RCC 7860 (cell line): Measurements from ENCODE around the gene KCNMA1.
A peak's percentile ranks its signal among the peaks of the same experiment; 100 is the strongest.

Experiments
- DNase-seq: peaks from one replicate; pipeline ENCODE4 v3.0.0-alpha.2; 2015; ENCODE audit warnings: low spot score
- FAIRE-seq: peaks from 2 replicates; lab custom pipeline; 2012; peaks lifted over from hg19 to GRCh38; lab: Jason Lieb, UNC

KCNMA1 gene

DNA sequence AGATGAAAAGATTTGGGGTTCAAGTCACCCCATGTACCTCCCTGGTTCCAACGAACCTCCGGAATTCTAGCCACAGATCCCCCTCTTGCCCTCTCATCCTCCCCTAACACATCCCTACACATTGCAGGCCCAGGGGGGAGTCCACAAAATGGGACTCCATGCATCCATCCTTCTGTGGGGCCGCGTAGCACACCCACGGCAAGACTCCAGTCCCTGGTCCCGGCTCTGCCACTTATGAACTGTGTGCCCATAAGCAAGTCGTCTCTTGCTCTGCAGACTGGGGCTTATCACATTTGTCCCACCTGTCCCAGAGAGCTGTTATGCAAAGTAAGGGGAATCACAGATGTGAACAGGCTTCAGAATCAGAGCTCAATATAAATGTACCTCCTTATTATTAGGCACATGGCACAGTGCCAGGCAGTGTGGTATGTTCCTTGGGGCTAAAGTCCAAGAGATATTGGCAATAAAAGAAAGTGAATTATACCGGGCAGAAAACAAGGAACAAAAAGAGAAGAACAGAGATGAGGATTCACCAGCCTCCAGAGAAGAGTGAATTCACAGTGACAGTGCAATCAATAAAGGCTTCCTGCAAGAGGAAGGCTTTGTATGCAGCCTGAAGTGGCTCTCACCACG is 73.9 kb downstream of the KCNMA1 start:
- DNase-seq = no peak
- FAIRE-seq = no peak

DNA sequence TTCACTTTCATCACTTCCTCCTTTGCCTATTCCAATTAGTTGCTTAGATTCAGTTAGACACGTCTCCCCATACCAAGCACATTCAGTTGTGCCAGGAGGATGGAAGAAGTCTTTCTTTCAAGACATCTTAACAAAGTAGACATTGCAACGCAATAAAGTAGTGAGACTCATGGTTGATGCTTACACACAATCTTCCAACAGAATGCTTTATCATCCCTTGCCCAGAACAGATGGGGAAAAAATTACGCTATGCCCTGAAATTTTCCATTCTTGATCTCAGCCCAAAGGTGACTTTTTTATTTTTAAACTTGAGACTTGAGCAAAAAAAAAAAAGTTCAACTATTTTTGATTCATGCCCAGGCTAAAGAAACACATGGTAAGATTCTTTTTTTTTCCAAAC is 74.9 kb downstream of the KCNMA1 start:
- FAIRE-seq (no peak), DNase-seq (no peak)

DNA sequence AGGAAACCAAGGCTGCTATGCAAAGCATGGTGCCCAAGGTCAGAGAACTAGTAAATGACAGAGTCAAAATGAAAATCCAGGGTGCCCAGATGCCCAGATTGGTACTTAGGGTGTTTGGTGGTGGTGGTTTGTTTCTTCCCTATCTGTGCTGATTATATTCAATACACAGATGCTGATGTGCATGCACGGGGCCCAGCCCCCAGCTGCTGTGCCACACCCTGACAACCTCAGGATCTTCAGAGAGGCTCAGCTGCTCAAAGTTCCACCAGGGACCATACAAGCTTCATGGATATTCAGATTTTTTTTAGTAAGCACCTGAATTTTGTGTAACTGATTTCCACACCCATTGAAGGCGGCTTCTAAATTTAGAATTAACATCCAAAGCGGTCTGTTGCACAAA is 75.6 kb downstream of the KCNMA1 start:
- DNase-seq = no peak
- FAIRE-seq = no peak

DNA sequence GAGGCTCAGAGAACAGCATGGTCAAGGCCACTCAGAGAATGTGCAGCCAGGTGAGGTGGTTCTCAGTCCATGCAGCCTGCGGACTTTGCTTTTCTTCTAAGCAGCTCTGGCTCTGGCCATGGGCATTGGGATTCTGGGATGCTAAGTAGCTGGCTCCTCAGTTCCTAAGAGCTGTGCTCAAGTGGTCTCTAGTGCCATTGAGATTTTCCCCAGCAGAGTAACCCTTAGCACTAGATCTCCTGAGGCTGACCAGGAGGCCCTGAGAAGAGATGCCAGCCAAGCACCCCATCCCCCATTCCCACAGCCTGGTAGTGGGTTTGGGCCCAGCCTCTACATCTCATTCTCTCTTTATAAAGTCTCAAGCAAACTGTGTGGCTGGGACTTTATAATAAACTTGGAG is 77.1 kb downstream of the KCNMA1 start:
- no peak for FAIRE-seq
- no peak for DNase-seq

DNA sequence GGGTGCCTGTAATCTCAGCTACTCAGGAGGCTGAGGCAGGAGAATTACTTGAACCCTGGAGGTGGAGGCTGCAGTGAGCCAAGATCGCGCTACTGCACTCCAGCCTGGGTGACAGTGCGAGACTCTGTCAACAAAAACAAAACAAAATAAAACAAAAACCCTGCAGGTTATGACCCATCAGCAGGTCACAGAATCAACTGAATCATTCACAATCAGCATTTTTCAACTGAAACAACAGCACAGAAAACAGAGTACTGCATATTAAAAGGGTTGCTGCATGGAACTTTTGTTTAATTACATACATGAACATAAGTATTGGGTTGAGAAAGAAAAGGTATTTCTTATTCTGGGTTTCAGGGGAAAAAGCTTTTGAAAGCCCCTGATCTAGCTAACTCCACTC is 77.6 kb downstream of the KCNMA1 start:
- FAIRE-seq = no peak
- no peak for DNase-seq

DNA sequence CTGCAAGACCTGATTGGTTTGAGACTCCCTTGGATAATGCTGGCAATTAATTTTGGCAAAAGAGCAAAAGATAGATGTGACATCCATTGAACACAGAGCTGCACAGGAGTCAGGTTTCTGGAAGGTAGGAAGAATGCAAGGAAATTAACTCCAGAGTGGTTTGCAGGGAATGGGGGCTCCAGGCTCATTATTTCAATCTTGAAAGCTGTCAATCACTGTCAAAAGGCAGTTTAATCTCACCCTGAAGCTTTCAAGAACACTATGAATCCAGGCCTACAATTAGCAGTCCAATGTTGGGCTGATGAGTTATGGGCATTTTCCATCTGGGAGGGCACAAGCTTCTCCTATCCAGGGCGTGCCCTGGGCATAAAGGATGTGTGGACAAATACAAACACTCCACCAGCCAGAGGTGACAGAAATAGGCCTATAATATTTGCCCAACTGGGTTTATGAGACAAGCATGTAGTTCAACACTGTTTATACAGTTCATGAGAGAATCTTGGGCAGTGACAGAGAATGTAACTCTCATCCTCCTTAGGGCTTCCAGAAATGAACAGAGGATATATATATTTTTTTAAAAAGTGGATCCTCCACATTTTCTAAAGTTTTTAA is 80.5 kb downstream of the KCNMA1 start:
- FAIRE-seq (no peak), DNase-seq (no peak)

DNA sequence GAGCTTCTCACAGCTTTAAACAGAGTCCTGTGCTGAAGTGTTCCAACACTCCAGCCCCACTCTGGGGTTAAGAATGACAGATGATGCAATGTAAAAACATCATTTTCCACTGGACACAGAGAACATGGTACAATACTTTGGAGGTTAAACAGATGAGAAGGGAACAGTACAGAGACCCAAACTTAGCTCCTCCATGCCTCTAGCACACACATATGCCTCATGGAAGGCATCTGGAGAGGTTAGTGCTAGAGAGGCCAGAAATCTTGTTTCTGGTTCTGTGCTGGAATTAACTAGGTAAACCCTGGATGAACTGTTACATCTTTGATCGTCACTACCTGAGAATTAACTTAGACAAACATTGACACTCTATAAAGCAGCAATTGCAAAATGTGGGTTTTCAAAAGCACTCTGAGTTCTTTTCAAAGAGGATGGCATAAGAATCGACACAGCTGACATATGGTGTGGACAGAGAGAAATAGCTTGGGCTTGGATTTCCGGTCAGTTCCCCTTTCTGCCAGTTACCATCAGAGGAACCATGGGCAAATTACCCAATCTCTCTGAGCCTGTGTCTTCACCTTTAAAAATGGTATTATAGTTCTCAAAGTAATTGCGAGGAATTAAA is 81.9 kb downstream of the KCNMA1 start:
- DNase-seq (no peak), FAIRE-seq (no peak)

DNA sequence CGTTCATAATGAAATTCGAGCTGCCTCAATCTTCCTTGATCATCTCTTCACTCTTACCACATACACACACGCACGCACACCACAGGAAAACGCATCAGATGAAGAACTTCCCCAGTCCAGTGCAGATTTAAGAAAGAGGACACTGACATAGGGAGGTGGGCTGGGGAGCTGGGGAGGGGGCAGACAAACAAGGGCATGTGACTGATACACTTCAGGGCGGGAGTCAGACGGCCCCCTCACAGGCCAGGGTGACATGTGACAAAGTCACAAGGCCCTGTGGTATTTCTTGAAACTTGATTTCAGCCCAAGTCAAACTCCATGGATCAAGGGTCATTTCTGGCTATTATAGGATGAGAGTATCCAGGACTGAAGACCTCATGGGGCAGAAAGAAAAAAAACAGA is 82.6 kb downstream of the KCNMA1 start:
- DNase-seq = no peak
- FAIRE-seq = no peak

DNA sequence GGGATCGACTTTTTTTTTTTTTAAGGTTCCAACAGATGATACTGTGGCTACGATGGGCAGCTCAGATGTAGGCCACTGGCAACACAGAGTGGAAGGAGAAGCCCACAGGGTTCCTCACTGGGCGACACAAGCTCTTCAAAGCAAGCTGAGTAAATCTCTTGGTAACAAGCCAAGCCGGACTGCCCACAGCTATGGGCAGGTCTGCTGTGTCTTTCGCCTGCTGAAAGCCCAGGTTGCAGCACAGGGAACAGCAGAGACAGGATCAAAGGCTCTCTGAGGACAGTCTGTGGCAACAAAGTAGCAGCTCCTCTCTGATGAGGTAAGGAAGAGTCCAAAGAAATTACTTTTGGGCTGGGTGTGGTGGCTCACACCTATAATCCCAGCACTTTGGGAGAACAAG is 83.6 kb downstream of the KCNMA1 start:
- FAIRE-seq = no peak

DNA sequence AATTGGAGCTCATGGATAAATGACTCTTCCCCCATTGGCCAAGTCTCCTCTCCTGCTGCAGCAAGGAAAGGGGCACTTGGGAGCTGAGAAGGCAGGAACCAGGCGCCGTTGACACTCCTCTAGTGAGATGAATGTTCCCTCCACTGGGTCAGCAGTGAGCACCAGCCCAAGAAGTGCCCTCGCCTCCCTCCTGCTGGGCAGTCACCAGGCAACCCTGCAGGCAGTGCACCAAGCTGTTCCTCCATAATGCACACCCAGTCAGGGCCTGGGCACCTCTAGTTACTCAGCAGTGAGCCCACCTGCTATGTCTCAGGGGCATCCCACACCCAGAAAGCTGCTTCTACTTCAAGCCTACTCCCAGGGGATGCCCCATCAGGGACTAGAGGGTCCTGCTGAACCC is 84.3 kb downstream of the KCNMA1 start:
- no peak for DNase-seq
- FAIRE-seq = no peak

More for the DNA sequence above, 83.6 kb downstream of the KCNMA1 start:
- peak; percentile 28 for DNase-seq

DNA sequence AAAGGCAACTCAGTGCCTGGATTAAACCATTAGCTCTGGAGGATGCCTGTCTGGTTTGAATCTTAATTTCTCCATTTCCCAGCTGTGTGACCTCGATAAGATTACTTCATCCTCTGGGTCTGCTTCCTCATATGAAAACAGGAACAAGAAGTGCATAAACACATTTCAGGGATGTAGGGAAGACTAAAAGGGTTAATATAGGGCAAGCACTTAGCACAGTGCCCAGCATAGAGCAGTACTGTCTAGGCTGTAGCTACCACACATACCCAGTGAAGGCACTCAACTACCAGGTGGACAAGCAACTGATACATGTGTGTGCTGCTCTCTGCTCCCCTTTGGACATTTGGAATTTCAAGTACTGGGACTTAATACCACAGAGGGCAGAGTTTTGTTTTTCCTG is 85.4 kb downstream of the KCNMA1 start:
- DNase-seq = no peak
- no peak for FAIRE-seq

DNA sequence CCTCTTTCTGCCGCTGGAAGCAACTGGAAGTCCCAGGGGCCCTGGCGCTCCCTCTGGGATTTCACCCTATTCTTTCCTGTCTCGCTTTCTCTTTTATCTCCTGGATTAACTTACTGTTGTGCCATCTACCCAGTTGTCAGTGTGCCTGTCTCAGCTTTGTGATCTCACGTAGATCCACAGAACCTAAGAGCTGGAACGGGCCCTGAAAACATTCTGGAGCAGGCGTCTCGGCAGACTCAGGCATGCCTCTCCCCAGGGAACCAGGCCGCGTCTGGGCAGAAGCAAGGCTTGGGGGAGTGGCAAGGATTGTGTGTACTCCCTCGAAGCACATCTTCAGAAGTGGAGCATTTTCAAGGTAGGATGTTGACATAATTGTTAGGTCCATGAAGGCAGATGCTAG is 87.2 kb downstream of the KCNMA1 start:
- DNase-seq (no peak), FAIRE-seq (no peak)

DNA sequence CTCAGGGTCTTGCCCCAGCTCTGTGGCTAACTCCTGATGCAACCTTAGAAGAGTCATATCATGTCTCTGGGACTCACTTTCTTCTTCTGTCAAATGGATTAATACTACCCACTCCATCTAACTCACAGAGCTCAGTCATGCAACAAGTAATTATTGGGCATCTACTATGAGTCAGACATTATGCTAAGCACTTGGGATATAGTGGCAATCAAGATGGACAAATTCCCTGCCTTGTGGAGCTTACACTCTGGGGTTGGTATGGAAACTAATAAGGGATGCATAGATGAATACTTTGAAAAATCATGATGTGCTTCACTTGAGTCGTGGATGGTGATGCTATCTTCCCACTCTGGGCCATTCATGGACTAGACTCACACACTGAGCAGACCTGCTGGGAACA is 88.9 kb downstream of the KCNMA1 start:
- DNase-seq (peak; percentile 18), FAIRE-seq (no peak)

DNA sequence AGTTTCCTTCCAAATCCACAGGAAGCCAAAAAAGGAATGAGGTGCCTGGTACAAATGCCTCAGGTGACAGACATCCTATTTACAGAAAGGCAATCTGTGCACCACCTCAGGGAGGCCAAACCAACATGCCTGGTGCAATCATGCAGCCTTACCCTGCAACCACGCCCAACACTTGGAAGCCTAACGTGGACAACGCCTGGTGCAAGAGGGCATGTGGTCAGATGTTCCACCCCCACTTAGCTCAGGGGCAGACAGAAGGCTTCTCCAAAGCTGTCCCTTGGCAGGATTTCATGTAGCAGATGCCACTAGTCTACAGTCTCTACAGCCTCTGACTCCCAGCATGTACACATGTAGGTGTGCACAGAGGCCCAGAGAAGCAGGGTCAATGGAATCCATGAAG is 89.5 kb downstream of the KCNMA1 start:
- no peak for FAIRE-seq

DNA sequence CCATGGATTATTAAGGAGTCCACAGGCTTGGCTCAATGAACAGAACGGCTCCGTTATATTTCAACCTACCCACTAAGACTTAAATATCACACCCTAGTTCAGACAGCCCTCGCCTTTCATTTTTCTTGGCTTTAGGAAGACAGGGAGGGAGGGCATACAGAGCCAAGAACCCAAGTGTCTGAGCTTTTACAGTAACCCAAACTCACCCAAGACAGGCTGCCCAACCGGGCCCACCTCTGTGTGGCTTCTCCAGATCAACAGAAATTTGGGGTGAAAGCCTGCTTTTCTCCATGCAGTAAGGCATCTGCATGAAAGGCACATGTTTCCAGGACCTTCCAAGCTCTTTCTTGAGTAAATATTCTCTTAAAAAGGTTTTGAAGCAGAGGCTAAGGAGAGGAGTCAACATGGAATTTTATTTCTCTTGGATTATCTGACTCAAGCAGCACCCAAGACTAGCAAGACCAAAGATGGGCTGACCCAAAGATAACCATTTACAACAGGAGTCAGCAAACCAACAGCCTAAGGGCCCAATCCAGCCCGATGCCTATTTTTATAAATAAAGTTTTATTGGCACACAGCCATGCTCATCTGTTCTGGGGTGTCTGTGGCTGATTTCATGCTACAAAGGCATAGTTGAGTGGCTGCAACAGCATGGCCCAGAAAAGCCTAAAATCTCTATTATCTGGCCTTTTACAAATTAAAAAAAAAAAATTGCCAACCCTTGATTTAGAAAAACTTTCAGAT is 90.1 kb downstream of the KCNMA1 start:
- FAIRE-seq = no peak

More for the DNA sequence above, 89.5 kb downstream of the KCNMA1 start:
- DNase-seq = no peak

DNA sequence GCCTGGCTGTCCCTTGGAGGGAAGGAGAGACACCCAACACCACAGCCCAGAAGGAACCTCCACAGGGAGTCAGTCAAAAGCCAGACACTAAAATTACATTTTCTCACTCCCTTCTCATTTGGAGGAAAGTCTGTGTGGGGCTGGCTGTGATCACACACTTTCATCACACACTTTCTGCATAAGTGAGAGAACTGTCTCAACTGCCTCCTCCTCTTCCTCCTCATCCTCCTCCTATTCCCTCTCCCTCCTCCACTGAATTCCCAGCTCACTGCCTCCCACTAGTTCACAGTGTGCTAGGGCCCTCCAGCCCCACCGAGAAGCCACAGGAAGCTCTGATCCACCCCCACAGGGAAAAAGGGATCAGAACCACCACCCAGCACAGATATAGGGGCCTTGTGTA is 91.6 kb downstream of the KCNMA1 start:
- FAIRE-seq = no peak
- no peak for DNase-seq

More for the DNA sequence above, 90.1 kb downstream of the KCNMA1 start:
- no peak for DNase-seq

DNA sequence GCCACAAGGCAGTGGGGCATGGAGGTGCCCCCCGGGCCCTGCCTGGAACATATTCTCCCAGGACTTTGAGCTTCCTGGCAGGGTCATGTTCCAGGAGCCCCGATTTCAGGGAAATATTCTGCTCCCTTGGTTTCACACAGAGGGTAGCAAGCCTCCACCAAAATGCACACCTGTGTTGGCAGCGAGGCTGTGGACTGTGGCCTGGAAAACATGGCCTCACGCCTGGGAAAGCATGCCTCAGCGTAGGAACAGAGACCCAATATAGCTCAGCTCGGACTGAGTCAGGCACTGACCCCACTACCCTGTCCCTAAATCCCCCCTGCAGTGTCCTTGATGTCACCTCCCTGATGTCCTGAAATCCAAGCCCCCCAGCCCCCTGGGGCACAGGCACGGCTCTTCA is 92.0 kb downstream of the KCNMA1 start:
- no peak for FAIRE-seq
- DNase-seq = no peak

DNA sequence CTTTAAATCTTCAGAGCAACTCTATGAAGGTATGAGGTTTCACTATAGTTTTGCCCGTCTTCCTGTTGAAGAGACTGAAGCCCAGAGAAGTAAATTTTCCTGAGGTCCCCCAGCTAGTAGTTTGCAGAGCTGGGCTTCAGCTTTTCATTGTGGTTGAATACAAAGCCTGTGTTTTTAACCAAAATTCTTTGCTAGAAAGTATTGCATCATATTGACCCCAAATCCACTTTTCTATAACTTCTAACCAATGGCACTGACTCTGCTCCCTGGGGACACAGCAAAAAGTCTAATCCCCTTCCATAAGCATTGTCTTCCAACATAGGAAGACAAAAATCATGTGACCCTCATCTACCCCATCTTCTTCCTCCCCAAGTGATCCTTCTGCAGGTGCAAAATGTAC is 93.0 kb downstream of the KCNMA1 start:
- DNase-seq = no peak
- FAIRE-seq = no peak

DNA sequence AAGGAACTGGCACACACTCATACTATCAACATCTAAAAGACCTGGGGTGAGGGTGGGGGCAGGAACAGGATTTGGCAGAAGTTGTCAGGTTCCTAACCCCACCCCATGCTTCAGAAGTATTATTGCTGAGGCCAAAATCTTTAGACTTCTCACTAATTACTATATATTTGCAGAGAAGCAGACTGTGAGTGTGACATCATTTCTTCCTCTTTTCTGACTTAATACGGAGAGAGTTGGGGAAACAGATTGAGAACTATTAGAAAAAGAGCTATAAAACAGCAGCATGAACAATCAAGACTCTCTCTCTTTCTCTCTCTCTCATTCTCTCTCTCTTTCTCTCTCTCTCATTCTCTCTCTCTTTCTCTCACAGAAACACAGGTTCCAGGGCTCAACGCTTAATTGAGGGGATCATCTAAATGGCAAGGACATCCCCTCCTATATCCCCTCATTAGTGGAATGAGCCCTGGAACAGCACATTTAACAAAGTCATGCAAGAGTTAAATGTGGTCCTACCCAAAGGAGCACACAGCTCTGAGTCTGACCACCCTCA is 94.8 kb downstream of the KCNMA1 start:
- FAIRE-seq (no peak), DNase-seq (no peak)

DNA sequence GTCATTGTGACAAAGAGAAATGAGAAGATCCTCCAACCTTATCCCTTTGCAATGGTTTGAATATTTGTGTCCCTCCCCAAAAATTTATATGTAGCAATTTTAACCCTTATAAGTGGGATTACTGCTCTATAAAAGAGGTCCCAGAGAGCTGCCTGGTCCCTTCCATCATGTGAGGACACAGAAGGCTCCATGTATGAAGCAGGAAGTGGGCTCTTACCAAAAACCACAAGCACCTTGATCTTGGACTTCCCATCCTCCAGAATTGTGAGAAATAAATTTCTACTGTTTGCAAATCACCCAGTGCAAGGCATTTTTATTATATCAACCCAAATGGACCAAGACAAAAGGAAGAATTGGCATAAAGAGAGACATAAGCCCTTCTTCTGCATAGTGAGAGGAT is 95.7 kb downstream of the KCNMA1 start:
- FAIRE-seq (no peak), DNase-seq (no peak)

DNA sequence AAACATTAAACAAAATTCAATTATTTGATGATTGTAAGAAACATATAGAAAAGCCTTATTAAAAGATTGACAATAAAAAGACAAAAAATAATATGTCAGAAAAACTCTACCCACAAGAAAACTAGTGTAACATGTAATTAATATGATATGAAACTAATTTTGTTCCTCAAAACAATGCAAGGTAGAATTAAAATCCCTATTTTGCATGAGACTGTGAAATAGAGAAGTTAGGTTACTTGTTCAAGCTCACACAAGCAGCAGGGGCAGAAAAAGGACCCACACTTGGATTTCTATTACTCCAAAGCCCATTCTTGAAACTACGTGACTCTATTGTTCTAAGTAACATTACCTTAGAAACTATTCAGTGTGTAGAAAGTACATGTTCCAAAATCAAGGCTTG is 96.4 kb downstream of the KCNMA1 start:
- peak; percentile 39 for FAIRE-seq
- no peak for DNase-seq
